ENCODE results near the gene GPR101.

DNA sequence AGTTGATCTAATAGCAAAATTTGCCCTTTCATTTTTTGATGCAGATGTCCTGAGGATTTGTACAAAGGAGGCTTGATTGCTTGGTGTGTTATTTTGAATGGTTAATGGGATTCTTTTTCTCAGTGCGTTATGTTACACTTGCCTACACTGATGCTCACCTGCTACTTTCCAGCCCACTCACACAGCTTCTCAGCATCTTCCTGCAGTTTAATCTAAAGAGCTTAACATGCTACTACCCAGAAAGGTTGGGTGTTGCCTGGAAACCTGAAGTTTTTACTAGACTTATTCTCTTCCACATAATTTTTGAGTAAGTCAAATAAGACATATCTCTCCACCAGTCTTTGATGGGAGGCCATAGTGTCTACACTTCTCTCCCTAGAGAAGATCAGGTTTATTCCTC is 9.9 kb upstream of the GPR101 start:
- TF ChIP-seq CHD1 (IDR thresholded peaks at IDR 0.05; ENCODE audit: low read depth, low read length) (no peak), MAZ (IDR thresholded peaks at IDR 0.05; ENCODE audit: borderline replicate concordance, low read depth, low read length) (no peak), RAD21 (IDR thresholded peaks at IDR 0.05; ENCODE audit: low read length) (no peak)
